ENCODE results near the gene LMO2. TPM values are rescaled to one million over a fixed set of nuclear protein-coding genes. Genes with fewer than 3 reads are reported as not detected.
"Not testable (repeated sequence)": the region's sequence is repeated elsewhere in the genome, so short reads cannot be mapped to it uniquely, and the experiment has no call there.

The LMO2 gene
- polyA plus RNA-seq, 3 donors = 48.8 to 140 (median 75.8) TPM

GRCh38 chr11:33933602-33934001, 41.7 kb upstream of the LMO2 start:
- Histone ChIP-seq H3K9me3 (replicated peaks in 1 of 2; ENCODE audit: control insufficient read depth in 1 of 2, insufficient read depth in 1 of 2, low read length in 2 of 2) (no peaks in the 10 kb centered on the region), H3K4me2 (replicated peaks; ENCODE audit: extremely low read depth, low read length, poor library complexity, severe bottlenecking) (no peak overlapping the region), H4K20me1 (ENCODE audit: insufficient read depth, low read length) (no peaks in the 10 kb centered on the region), H3K27ac (ENCODE audit: low read depth in 1 of 2, low read length in 2 of 2) (no peak overlapping the region), H3K4me3 (replicated peaks in 1 of 3; ENCODE audit: low read depth in 2 of 3, low read length in 3 of 3) (no peak overlapping the region), H3K27me3 (ENCODE audit: control insufficient read depth in 2 of 2, insufficient read depth in 2 of 2, low read length in 2 of 2) (no peaks in the 10 kb centered on the region), H3K9ac (ENCODE audit: insufficient read depth, low read length, poor library complexity, severe bottlenecking) (no peak overlapping the region), H3K4me1 (ENCODE audit: control insufficient read depth in 1 of 2, insufficient read depth in 2 of 2, low read length in 2 of 2) (peaks cover 77 to 78% of the 10 kb centered on the region in 2 donors), H3K79me2 (ENCODE audit: insufficient read depth, low read length) (no peaks in the 10 kb centered on the region), H3K36me3 (replicated peaks in 1 of 2; ENCODE audit: control insufficient read depth in 1 of 2, insufficient read depth in 2 of 2, low read length in 2 of 2) (no peaks in the 10 kb centered on the region), H2AFZ (ENCODE audit: insufficient read depth, low read depth, low read length, poor library complexity, severe bottlenecking) (no peak overlapping the region)
- H3K4me3 Mint-ChIP-seq = no peak overlapping the region
- peaks cover 0 to 11% (median 7%) of the 10 kb centered on the region in 7 donors for H3K9me3 Mint-ChIP-seq
- intact Hi-C loops (cut with micrococcal nuclease) = loop anchor here (5.0 to 10.0 kb wide), 3 partner anchors 34 to 59 kb away; partner anchors contain the start of gene LMO2 (in 1 of the 2)
- H3K27ac Mint-ChIP-seq = no peak overlapping the region
- H3K4me1 Mint-ChIP-seq = peaks cover 78% of the 10 kb centered on the region
- no peaks in the 10 kb centered on the region for H3K27me3 Mint-ChIP-seq (ENCODE audit: low read depth in 3 of 3)
- H3K36me3 Mint-ChIP-seq = peaks cover 4 to 7% of the 10 kb centered on the region in 2 donors
- WGBS (ENCODE audit: insufficient coverage) = 100% methylated on average over 1 of the region's 1 CpG
- DNase-seq = no peak
- TF ChIP-seq, protein P1, sequence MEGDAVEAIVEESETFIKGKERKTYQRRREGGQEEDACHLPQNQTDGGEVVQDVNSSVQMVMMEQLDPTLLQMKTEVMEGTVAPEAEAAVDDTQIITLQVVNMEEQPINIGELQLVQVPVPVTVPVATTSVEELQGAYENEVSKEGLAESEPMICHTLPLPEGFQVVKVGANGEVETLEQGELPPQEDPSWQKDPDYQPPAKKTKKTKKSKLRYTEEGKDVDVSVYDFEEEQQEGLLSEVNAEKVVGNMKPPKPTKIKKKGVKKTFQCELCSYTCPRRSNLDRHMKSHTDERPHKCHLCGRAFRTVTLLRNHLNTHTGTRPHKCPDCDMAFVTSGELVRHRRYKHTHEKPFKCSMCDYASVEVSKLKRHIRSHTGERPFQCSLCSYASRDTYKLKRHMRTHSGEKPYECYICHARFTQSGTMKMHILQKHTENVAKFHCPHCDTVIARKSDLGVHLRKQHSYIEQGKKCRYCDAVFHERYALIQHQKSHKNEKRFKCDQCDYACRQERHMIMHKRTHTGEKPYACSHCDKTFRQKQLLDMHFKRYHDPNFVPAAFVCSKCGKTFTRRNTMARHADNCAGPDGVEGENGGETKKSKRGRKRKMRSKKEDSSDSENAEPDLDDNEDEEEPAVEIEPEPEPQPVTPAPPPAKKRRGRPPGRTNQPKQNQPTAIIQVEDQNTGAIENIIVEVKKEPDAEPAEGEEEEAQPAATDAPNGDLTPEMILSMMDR (IDR thresholded peaks at IDR 0.05) = no peak

DNA sequence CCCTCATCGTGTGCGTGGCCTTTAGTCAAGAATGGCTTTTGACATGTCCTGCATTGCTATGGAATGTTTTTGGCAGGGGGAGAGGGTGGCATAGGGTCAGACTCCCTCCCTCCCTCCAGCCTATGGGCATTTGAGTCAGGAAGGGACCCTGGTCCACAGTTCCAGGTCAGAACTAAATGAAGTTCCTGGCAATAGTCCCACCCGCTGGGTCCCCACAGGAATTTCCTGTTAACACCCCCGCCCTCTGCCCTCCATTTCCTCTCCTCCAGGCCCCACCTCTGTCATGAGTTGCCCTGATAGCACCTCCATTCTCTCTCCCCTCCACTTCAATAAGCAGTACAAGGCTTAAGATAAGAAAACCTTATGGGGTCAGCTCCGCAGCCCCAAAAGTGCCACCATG, 40.8 kb upstream of the LMO2 start:
- peak overlapping the region in 1 of 2 donors; percentile 15 for H3K4me3 Mint-ChIP-seq
- intact Hi-C loops (cut with micrococcal nuclease) = loop anchor here (5.0 to 10.0 kb wide), 3 partner anchors 35 to 58 kb away; partner anchors contain the start of gene LMO2 (in 1 of the 2)
- Histone ChIP-seq H3K36me3 (replicated peaks in 1 of 2; ENCODE audit: control insufficient read depth in 1 of 2, insufficient read depth in 2 of 2, low read length in 2 of 2) (no peaks in the 10 kb centered on the region), H3K27ac (ENCODE audit: low read depth in 1 of 2, low read length in 2 of 2) (peak overlapping the region in 1 of 2 donors; percentile 99), H3K4me3 (replicated peaks in 1 of 3; ENCODE audit: low read depth in 2 of 3, low read length in 3 of 3) (peak overlapping the region in 1 of 3 experiments; percentile 11), H3K27me3 (ENCODE audit: control insufficient read depth in 2 of 2, insufficient read depth in 2 of 2, low read length in 2 of 2) (no peaks in the 10 kb centered on the region), H3K9ac (ENCODE audit: insufficient read depth, low read length, poor library complexity, severe bottlenecking) (no peak overlapping the region), H3K4me1 (ENCODE audit: control insufficient read depth in 1 of 2, insufficient read depth in 2 of 2, low read length in 2 of 2) (peaks cover 78 to 80% of the 10 kb centered on the region in 2 donors), H3K9me3 (replicated peaks in 1 of 2; ENCODE audit: control insufficient read depth in 1 of 2, insufficient read depth in 1 of 2, low read length in 2 of 2) (no peaks in the 10 kb centered on the region), H3K4me2 (replicated peaks; ENCODE audit: extremely low read depth, low read length, poor library complexity, severe bottlenecking) (no peak overlapping the region), H2AFZ (ENCODE audit: insufficient read depth, low read depth, low read length, poor library complexity, severe bottlenecking) (no peak overlapping the region), H4K20me1 (ENCODE audit: insufficient read depth, low read length) (no peaks in the 10 kb centered on the region), H3K79me2 (ENCODE audit: insufficient read depth, low read length) (no peaks in the 10 kb centered on the region)
- H3K9me3 Mint-ChIP-seq = peaks cover 0 to 11% (median 7%) of the 10 kb centered on the region in 7 donors
- TF ChIP-seq, protein P1 (IDR thresholded peaks at IDR 0.05) = no peak
- DNase-seq = no peak
- WGBS (ENCODE audit: insufficient coverage) = 17% methylated on average over 2 of the region's 5 CpGs
- peaks cover 79% of the 10 kb centered on the region for H3K4me1 Mint-ChIP-seq
- H3K36me3 Mint-ChIP-seq = peaks cover 4 to 7% of the 10 kb centered on the region in 2 donors
- H3K27ac Mint-ChIP-seq = peak overlapping the region; percentile 94 to 99 (median 98)
- no peaks in the 10 kb centered on the region for H3K27me3 Mint-ChIP-seq (ENCODE audit: low read depth in 3 of 3)

DNA sequence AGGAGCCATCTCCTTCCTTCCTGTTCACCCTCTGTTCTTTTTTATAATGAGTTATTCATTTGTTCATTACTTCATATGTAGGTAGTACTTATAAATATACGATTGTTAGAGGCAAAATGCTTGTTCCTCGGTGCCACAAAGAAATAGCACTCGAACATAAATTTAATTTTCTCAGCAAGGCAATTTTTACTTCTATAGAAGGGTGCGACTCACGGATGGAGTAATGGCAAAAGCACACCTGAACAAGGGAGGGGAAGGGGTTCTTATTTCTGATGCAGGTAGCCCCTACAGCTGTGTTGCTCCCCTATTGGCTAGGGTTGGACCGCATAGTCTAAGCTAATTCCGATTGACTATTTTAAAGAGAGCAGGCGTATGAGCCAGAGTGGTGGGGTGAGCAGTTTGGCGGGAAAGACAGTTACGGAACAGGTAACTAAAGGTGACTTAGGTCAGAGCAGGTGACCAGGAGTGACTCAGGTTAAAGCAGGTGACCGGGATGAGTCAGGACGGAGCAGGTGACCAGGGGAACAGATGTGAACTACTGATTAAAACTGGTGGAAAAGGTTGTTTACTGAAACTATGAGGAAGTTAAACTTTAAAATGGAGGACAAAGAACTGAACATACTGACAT, 40.0 kb upstream of the LMO2 start:
- not testable (repeated sequence) for H3K27me3 ChIP-seq (ENCODE audit: control insufficient read depth in 2 of 2, insufficient read depth in 2 of 2, low read length in 2 of 2); H3K36me3 Mint-ChIP-seq; H3K27me3 Mint-ChIP-seq (ENCODE audit: low read depth in 3 of 3); H3K79me2 ChIP-seq (ENCODE audit: insufficient read depth, low read length); H3K9me3 ChIP-seq (replicated peaks in 1 of 2; ENCODE audit: control insufficient read depth in 1 of 2, insufficient read depth in 1 of 2, low read length in 2 of 2); DNase-seq; H4K20me1 ChIP-seq (ENCODE audit: insufficient read depth, low read length); H3K36me3 ChIP-seq (replicated peaks in 1 of 2; ENCODE audit: control insufficient read depth in 1 of 2, insufficient read depth in 2 of 2, low read length in 2 of 2); H3K9ac ChIP-seq (ENCODE audit: insufficient read depth, low read length, poor library complexity, severe bottlenecking)
- H3K4me3 Mint-ChIP-seq = peak overlapping the region in 1 of 2 donors; percentile 12
- H2AFZ ChIP-seq (ENCODE audit: insufficient read depth, low read depth, low read length, poor library complexity, severe bottlenecking) = peak overlapping the region; percentile 36
- peak overlapping the region in 1 of 3 experiments; percentile 68 for H3K4me3 ChIP-seq (replicated peaks in 1 of 3; ENCODE audit: low read depth in 2 of 3, low read length in 3 of 3)
- peak overlapping the region; percentile 85 to 99 for H3K27ac ChIP-seq (ENCODE audit: low read depth in 1 of 2, low read length in 2 of 2)
- peak overlapping the region; percentile 94 to 99 (median 98) for H3K27ac Mint-ChIP-seq
- intact Hi-C loops (cut with micrococcal nuclease) = loop anchor here (2.0 to 10.0 kb wide), 4 partner anchors 35 to 61 kb away; partner anchors contain the start of gene LMO2 (in 1 of the 2)
- peak overlapping the region; percentile 77 for H3K4me2 ChIP-seq (replicated peaks; ENCODE audit: extremely low read depth, low read length, poor library complexity, severe bottlenecking)
- peaks cover 78 to 79% of the 10 kb centered on the region in 2 donors for H3K4me1 ChIP-seq (ENCODE audit: control insufficient read depth in 1 of 2, insufficient read depth in 2 of 2, low read length in 2 of 2)
- peaks cover 0 to 11% (median 7%) of the 10 kb centered on the region in 7 donors for H3K9me3 Mint-ChIP-seq
- H3K4me1 Mint-ChIP-seq = peaks cover 79% of the 10 kb centered on the region
- 100% methylated on average over 7 of the region's 12 CpGs for WGBS (ENCODE audit: insufficient coverage)

All from CD14-positive monocyte (primary cell).